A549 (cell line): ENCODE measurements around the gene RBM18. TPM values are rescaled to one million over a fixed set of nuclear protein-coding genes. Genes with fewer than 3 reads are reported as not detected.

ENCODE experiments used
- ATAC-seq, 2 experiments: fragments of 200-7000 bp in 1 of 2; fragments of >200 bp in 1 of 2; cut with Nextera tagmentation in 1 of 2; cut with Tn5 transposase in 1 of 2; 3 replicates each; pipeline versions ENCODE4 v1.8.0 to v1.9.1; 2018 to 2020; ENCODE audit warnings: mild to moderate bottlenecking in 1 of 2, moderate library complexity in 1 of 2
- CTCF ChIA-PET: fragments of 300-600 bp; sonication (Branson Sonifier 250); formaldehyde crosslinking; extraction: SDS; loops from one replicate; lab custom pipeline; 2021; ENCODE audit warnings: antibody characterized with exemption, inconsistent platforms; lab: Yijun Ruan, JAX
- POLR2A ChIA-PET: fragments of 350-600 bp; formaldehyde crosslinking; extraction: SDS; loops from one replicate; lab custom pipeline; 2021; ENCODE audit warnings: antibody characterized with exemption, inconsistent platforms; lab: Yijun Ruan, JAX
- DNase-seq, 2 experiments: peaks; one replicate each; pipeline versions ENCODE4 v3.0.0 to v3.0.0-alpha.2; 2011 to 2016; ENCODE audit warnings: low read depth in 1 of 2, low spot score in 1 of 2
- FAIRE-seq: peaks from 2 replicates; lab custom pipeline; 2011; peaks lifted over from hg19 to GRCh38; lab: Jason Lieb, UNC
- H3K27ac ChIP-seq, 2 experiments: fragments of >200 bp; sonication (Bioruptor Twin); formaldehyde crosslinking; 3 replicates each; pipeline ENCODE4 v1.5.1; 2016 to 2017
- H3K4me1 ChIP-seq: fragments of >200 bp; sonication (Bioruptor Twin); formaldehyde crosslinking; 3 replicates; pipeline ENCODE4 v1.6.1; 2016
- H3K4me2 ChIP-seq: fragments of >200 bp; sonication (Bioruptor Twin); formaldehyde crosslinking; 3 replicates; pipeline ENCODE4 v1.6.1; 2016
- H3K4me3 ChIP-seq: fragments of >200 bp; sonication (Bioruptor Twin); formaldehyde crosslinking; 3 replicates; pipeline ENCODE4 v1.5.1; 2016
- H3K9me3 ChIP-seq: fragments of >200 bp; sonication (Bioruptor Twin); formaldehyde crosslinking; 3 replicates; pipeline ENCODE4 v1.6.1; 2016
- CBX2 ChIP-seq: fragments of 200-600 bp; sonication (generic); IDR thresholded peaks from 2 replicates; pipeline ENCODE4 v1.6.1; 2016; ENCODE audit warnings: low read depth, mild to moderate bottlenecking, borderline replicate concordance
- CBX8 ChIP-seq: fragments of 200-600 bp; sonication (generic); IDR thresholded peaks from 2 replicates; pipeline ENCODE4 v1.6.1; 2016
- CEBPB ChIP-seq, 2 experiments: fragments of >200 bp in 1 of 2; sonication (Bioruptor Twin) in 1 of 2; formaldehyde crosslinking in 1 of 2; IDR thresholded peaks; 2 replicates each; pipeline ENCODE4 v1.6.1; 2012 to 2016
- EHF ChIP-seq: fragments of 250-450 bp; sonication (Bioruptor Pico); IDR thresholded peaks from 2 replicates; pipeline ENCODE4 v1.5.0; 2020; ENCODE audit warnings: mild to moderate bottlenecking
- FOXS1 ChIP-seq: fragments of 250-450 bp; sonication (Bioruptor Pico); IDR thresholded peaks from 2 replicates; pipeline ENCODE4 v1.5.0; 2020; ENCODE audit warnings: mild to moderate bottlenecking, moderate library complexity
- HDAC2 ChIP-seq: fragments of 200-600 bp; sonication (generic); IDR thresholded peaks from 2 replicates; pipeline ENCODE4 v1.6.1; 2016
- HOXB13 ChIP-seq: fragments of 250-450 bp; sonication (Bioruptor Pico); IDR thresholded peaks from 2 replicates; pipeline ENCODE4 v1.5.0; 2020; ENCODE audit warnings: low read depth, mild to moderate bottlenecking, moderate library complexity
- JUNB ChIP-seq: fragments of >200 bp; sonication (Bioruptor Twin); formaldehyde crosslinking; IDR thresholded peaks from 2 replicates; pipeline ENCODE4 v1.6.1; 2016
- MAFK ChIP-seq: fragments of 450-650 bp; IDR thresholded peaks from 2 replicates; pipeline ENCODE4 v1.6.1; 2014; ENCODE audit not compliant: partially characterized antibody
- POLR2AphosphoS2 ChIP-seq: conservative IDR thresholded peaks from 2 replicates; pipeline ENCODE4 v1.6.1; 2012; ENCODE audit warnings: low read length, improper control_type of control experiment, inconsistent platforms
- SREBF2 ChIP-seq: fragments of 450-650 bp; IDR thresholded peaks from 2 replicates; pipeline ENCODE4 v1.6.1; 2014; ENCODE audit warnings: mild to moderate bottlenecking, moderate library complexity
- WGBS: methylation state at CpG from one replicate; pipeline ENCODE4 v1.1.6; 2017; ENCODE audit errors: missing lambda C conversion rate; 5-methylcytosine and 5-hydroxymethylcytosine counted together
- polyA plus RNA-seq, 4 experiments: library from polyadenylated mRNA; depleted of rRNA in 3 of 4; stranded (reverse); fragments of >200 nt; fragmentation: RNase III in 1 of 4; extraction: RNeasy Plus Mini Kit Qiagen cat#74134 plus additional on column Dnase treatment in 1 of 4; gene quantifications; 2 replicates in 3 of 4; 3 replicates in 1 of 4; pipeline ENCODE4 v1.2.3, GENCODE V29; 2011 to 2017
- TF ChIP-seq, protein P1 (sequence below): fragments of >200 bp; sonication (Bioruptor Twin); formaldehyde crosslinking; IDR thresholded peaks from 2 replicates; pipeline ENCODE4 v1.6.1; 2016
- TF ChIP-seq, protein P2 (sequence below): fragments of 450-650 bp; IDR thresholded peaks from 2 replicates; pipeline ENCODE4 v1.6.1; 2014; ENCODE audit warnings: antibody characterized with exemption
- TF ChIP-seq, protein P3 (sequence below): fragments of 250-450 bp; sonication (Bioruptor Pico); IDR thresholded peaks from 2 replicates; pipeline ENCODE4 v1.5.0; 2020; ENCODE audit warnings: low read depth, mild to moderate bottlenecking, moderate library complexity
- TF ChIP-seq, protein P4 (sequence below): IDR thresholded peaks from 2 replicates; pipeline ENCODE4 v1.6.1; 2012
- TF ChIP-seq, protein P5 (sequence below): fragments of 250-450 bp; sonication (Bioruptor Pico); IDR thresholded peaks from 2 replicates; pipeline ENCODE4 v1.5.0; 2021; ENCODE audit warnings: mild to moderate bottlenecking, moderate library complexity, borderline replicate concordance

RBM18 gene
- polyA plus RNA-seq, 2 of the 4 experiments (the other 2 are of a cell fraction): 13.8 to 52.3 TPM

DNA sequence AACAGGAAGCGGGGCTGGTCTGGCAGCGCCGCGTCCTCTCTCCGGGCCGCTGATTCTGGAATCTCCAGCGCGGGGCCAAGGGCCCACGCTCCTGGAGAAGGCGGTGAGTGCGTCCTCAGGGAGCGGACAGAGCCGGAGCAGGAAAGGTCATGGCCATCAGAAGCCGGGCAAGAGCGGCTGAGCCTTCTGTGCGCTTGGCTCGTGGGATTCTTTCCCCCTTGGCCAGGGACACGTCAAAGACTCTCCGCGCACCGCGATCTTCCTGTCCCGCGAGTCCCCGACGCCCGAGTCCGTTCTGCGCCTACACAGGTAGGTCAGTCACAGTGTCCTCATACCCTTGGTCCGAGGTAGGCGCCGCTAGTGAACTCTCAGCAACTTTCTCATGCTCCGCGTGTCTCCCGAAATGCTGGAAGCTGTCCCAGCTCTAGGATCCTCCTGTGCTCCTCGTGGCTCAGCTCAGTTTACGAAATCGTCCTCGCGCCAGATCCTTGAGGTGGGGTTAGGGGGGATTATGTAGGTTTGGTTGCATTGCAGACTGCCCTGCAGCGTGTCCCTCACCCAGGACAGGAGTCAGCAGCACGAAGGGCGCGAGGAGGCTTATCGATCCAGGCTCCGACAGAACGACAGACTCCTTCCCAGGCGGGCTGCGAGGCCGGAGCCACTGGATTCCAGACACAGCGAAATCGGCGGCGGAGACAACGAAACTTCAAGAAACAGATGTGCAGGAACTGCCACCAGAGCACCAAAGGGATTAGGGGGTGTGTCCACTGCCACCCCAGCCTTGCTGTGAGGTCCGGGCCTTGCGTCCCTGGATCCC lies 44.6 kb downstream of the RBM18 start (continued):
- TF ChIP-seq HOXB13 (CRISPR knock-in tag) (no peak), CBX8 (no peak), MAFK (no peak)
- TF ChIP-seq, protein P1, sequence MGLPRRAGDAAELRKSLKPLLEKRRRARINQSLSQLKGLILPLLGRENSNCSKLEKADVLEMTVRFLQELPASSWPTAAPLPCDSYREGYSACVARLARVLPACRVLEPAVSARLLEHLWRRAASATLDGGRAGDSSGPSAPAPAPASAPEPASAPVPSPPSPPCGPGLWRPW: no peak
- TF ChIP-seq, protein P2, sequence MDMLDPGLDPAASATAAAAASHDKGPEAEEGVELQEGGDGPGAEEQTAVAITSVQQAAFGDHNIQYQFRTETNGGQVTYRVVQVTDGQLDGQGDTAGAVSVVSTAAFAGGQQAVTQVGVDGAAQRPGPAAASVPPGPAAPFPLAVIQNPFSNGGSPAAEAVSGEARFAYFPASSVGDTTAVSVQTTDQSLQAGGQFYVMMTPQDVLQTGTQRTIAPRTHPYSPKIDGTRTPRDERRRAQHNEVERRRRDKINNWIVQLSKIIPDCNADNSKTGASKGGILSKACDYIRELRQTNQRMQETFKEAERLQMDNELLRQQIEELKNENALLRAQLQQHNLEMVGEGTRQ: no peak

DNA sequence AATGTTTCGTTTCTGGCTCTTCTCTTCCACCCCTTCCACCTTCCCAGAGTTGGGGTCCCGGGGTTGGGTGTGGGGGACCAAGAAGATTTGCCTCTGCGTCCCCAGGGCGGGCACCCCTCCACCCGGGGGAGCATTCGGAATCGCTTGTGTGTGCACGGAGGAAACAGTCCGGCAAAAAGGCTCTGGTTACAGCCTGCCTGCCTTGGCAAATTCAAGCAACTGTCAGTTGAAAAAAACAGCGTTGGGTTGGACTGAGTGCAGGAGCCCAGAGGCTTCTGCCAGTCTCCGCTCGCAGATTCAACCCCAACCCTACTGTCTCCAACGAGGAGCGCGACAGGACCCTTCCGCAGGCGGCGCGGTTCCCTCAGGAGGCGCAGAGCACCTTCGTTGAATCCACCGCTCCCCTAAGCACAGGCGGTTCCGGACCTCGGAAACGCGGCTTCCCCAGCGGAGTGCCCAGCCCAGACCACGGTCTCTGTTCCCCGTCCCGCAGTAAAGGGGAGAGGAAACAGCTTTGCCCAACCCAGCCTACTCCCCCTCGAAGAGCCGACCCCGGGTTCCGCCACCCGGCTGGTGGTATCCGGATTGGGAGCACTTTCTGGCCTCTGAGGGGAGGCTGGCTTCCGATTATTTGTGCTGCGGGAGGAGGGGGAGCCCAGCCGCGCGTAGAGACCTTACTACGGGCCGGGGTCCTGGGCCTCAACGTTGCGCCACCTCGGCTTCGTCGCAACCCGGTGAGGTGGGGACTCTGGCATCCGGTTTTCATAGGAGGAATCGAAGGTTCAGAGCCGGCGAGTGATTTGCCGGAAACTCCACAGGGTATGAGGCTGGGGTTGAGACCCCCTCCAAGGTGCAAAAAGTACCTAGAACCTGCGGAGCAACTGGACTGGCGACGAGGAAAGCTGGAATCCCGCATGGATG lies 45.4 kb downstream of the RBM18 start:
- no peak for FAIRE-seq

More for the DNA sequence above, 45.4 kb downstream of the RBM18 start:
- 66% methylated on average over 59 of the region's 59 CpGs for WGBS
- no peak for ATAC-seq
- Histone ChIP-seq H3K4me2 (no peak overlapping the region), H3K4me3 (no peak overlapping the region), H3K4me1 (peaks cover 9% of the 10 kb centered on the region; the same call in 1 of the 3 replicates), H3K27ac (no peak overlapping the region), H3K9me3 (no peaks in the 10 kb centered on the region)
- no peak for DNase-seq
- ChIA-PET CTCF (no interaction called here), POLR2A (no interaction called here)
- TF ChIP-seq POLR2AphosphoS2: no peak
- TF ChIP-seq, protein P3, sequence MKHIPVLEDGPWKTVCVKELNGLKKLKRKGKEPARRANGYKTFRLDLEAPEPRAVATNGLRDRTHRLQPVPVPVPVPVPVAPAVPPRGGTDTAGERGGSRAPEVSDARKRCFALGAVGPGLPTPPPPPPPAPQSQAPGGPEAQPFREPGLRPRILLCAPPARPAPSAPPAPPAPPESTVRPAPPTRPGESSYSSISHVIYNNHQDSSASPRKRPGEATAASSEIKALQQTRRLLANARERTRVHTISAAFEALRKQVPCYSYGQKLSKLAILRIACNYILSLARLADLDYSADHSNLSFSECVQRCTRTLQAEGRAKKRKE (CRISPR knock-in tag): no peak
- TF ChIP-seq, protein P4, sequence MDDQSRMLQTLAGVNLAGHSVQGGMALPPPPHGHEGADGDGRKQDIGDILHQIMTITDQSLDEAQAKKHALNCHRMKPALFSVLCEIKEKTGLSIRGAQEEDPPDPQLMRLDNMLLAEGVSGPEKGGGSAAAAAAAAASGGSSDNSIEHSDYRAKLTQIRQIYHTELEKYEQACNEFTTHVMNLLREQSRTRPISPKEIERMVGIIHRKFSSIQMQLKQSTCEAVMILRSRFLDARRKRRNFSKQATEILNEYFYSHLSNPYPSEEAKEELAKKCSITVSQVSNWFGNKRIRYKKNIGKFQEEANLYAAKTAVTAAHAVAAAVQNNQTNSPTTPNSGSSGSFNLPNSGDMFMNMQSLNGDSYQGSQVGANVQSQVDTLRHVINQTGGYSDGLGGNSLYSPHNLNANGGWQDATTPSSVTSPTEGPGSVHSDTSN: no peak
- TF ChIP-seq, protein P5, sequence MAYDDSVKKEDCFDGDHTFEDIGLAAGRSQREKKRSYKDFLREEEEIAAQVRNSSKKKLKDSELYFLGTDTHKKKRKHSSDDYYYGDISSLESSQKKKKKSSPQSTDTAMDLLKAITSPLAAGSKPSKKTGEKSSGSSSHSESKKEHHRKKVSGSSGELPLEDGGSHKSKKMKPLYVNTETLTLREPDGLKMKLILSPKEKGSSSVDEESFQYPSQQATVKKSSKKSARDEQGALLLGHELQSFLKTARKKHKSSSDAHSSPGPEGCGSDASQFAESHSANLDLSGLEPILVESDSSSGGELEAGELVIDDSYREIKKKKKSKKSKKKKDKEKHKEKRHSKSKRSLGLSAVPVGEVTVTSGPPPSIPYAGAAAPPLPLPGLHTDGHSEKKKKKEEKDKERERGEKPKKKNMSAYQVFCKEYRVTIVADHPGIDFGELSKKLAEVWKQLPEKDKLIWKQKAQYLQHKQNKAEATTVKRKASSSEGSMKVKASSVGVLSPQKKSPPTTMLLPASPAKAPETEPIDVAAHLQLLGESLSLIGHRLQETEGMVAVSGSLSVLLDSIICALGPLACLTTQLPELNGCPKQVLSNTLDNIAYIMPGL (CRISPR knock-in tag): no peak
- TF ChIP-seq FOXS1 (CRISPR knock-in tag): no peak
- no peak for TF ChIP-seq HDAC2
- no peak for TF ChIP-seq SREBF2
- no peak for TF ChIP-seq CBX2
- no peak for TF ChIP-seq JUNB
- no peak for TF ChIP-seq EHF (CRISPR knock-in tag)
- TF ChIP-seq, protein P1: no peak
- no peak for TF ChIP-seq CEBPB (IDR thresholded peaks at IDR 0.05)
